Measurements from ENCODE around the gene SUMO4.

SUMO4 gene

GRCh38 chr6:149400050-149400449 is at the start of gene SUMO4:
Gene SUMO4 (plus strand): TSS chr6:149400262. CDS start chr6:149400392, 130 bp downstream.
- DNase-seq (ENCODE audit: low spot score) = no peak

DNA sequence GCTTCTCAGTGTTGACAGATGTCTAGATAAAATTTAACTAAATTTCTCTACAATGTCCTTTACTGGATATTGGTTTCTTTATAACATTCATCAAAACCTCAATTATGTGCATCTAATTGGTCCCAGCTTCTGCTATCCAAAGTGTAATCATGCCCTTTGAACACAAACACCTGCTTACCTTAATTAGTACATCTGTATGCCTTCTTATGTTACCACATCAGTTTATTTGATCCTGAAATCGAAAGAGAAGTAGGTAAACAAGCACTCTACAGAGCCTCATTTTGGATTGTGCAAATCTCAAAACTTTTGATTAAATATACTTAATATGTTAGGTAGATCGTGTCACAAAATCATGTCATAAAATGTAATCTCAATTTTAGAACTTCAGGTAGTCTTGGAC is 46.1 kb upstream of the SUMO4 start:
- DNase-seq (ENCODE audit: low spot score) = no peak

GRCh38 chr6:149356081-149356750 is 43.8 kb upstream of the SUMO4 start:
- DNase-seq (ENCODE audit: low spot score) = no peak

DNA sequence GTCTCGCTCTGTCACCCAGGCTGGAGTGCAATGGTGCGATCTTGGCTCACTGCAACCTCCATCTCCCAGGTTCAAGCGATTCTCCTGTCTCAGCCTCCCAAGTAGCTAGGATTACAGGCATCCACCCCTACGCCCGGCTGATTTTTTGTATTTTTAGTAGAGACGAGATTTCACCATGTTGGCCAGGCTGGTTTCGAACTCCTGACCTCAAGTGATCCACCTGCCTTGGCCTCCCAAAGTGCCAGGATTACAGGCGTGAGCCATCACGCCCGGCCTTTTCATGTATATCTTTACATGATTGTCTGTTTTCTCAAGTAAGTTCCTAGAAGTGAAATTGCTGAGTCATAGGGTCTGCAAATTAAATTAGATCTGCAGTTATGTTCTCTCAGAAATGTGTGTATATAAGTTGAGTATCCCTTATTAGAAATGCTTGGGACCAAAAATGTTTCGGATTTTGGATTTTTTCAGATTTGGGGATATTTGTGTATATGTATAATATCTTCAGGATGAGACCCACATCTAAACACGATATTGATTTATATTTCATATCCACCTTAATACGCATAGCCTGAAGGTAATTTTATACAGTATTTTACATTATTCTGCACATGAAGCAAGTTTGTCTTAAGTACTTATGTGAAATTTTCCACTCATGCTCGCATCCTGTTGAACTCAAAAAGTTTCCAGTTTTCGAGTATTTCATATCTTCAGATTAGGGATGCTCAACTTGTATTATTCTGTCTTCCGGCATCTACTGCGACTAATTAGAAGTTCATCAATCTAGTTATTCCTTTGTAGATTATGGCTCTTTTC is 42.1 kb upstream of the SUMO4 start:
- DNase-seq (ENCODE audit: low spot score) = no peak

GRCh38 chr6:149359440-149359839 is 40.6 kb upstream of the SUMO4 start:
- DNase-seq (ENCODE audit: low spot score) = no peak

- DNase-seq (ENCODE audit: low spot score) = no peak
Measured at GRCh38 chr6:149360536-149360935, 39.5 kb upstream of the SUMO4 start.

GRCh38 chr6:149362289-149362688 is 37.8 kb upstream of the SUMO4 start:
- DNase-seq (ENCODE audit: low spot score) = no peak

DNA sequence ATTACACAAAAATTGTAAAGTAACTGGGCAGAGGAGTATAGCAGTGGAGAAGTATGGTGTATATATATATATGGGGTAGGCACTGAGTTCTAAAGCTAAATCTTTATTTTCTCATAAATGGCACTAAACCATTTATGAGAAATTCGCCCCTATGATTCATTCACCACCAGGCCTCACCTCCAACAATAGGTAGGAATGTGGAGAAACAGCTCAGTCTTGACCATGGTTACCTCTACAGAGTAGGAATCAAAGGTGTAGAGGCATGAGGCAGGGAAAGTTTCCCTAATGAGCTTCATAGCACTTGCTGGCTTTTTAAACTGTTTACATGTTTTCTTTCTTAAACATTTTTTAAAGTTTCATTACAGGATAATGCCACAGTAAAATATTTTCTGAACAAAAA is 36.9 kb upstream of the SUMO4 start:
- DNase-seq (ENCODE audit: low spot score) = peak; percentile 60

GRCh38 chr6:149364557-149364956 is 35.5 kb upstream of the SUMO4 start:
- DNase-seq (ENCODE audit: low spot score) = no peak

DNA sequence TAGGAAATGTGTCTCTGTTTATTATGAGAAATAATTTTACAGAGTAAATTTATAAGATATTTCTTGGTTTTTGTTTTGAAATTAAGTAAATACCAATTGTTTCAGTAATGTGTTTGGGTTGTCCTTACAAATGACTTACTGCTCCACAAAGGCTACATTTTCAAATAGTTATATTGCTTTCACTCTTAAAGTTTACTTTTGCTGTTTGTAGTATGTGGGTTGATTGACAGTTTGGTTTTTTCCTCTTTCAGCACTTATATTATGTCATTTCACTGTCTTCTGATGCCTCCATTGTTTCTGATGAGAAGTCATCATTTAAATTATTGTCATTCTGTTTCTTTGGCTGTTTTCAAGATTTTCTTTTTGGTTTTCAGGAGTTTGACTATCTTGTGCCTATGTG is 34.9 kb upstream of the SUMO4 start:
- DNase-seq (ENCODE audit: low spot score) = no peak

DNA sequence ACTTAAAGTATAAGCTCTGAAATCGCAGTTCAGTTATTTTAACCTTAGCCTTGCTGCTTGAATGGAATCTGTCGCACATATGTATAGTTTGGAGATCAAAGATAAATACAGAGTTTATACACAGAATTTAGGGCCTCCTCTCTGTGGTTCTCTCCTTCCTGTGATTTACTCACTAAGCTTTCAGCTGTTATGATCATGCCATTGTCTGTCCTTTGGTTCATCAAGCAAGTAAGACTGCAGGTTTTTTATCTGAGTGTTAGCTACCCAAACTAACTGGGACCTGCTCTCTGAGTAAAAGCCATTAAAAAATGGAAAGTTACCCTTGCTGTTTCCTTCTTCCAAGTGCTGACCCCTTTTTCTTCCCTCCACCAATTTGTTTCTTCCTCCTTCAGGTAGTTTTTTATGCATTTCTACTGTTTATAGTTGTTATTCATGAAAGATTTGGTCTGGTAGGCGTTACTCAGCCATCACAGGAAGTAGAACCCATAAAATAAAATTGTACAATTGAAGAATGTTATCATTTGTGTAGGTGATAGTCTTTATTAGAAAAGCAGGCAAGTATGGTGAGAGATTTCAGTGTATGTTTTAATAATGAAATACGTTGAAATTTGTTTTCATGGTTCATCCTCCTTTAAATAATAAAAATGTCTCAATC is 33.7 kb upstream of the SUMO4 start:
- DNase-seq (ENCODE audit: low spot score) = no peak

- DNase-seq (ENCODE audit: low spot score) = no peak
Measured at GRCh38 chr6:149368065-149368464, 32.0 kb upstream of the SUMO4 start.

- no peak for DNase-seq (ENCODE audit: low spot score)
Measured at GRCh38 chr6:149371154-149371553, 28.9 kb upstream of the SUMO4 start.

GRCh38 chr6:149372062-149372461 is 28.0 kb upstream of the SUMO4 start:
- DNase-seq (ENCODE audit: low spot score) = no peak

DNA sequence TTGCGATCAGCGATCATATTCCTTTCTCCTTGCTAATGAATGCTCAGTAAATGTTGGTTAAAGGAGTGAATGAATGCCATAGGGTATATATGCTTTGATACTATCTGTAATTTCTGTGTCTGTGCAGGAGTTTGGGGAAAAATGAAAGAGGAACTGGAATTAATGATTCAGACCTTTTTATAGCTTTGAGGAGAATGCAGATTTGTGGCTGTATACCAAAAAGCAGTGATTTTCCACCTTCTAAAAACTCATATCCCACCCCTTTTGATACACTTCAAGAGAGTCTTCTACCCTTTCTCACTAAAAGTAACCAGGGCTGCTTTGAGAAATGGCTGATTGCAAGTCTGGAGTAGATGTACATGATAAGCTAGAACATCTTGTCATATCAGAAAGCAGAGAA is 26.6 kb upstream of the SUMO4 start:
- DNase-seq (ENCODE audit: low spot score) = no peak

GRCh38 chr6:149379977-149380376 is 20.1 kb upstream of the SUMO4 start:
- DNase-seq (ENCODE audit: low spot score) = no peak

- DNase-seq (ENCODE audit: low spot score) = no peak
Measured at GRCh38 chr6:149380523-149380922, 19.5 kb upstream of the SUMO4 start.

DNA sequence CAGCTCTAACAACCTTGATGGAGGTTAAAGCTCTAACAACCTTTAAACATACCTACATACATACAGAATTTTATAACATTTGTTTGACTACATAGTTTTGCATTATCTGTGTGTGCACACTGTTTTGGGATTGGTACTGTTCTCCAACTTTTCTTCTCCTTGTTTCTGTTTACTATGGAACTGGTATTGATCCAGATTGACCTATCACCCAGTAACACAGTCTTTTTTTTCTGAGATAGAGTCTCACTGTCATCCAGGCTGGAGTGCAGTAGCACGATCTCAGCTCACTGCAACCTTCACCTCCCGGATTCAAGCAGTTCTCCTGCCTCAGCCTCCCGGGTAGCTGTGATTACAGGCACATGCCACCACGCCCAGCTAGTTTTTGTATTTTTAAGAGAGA is 16.7 kb upstream of the SUMO4 start:
- no peak for DNase-seq (ENCODE audit: low spot score)

DNA sequence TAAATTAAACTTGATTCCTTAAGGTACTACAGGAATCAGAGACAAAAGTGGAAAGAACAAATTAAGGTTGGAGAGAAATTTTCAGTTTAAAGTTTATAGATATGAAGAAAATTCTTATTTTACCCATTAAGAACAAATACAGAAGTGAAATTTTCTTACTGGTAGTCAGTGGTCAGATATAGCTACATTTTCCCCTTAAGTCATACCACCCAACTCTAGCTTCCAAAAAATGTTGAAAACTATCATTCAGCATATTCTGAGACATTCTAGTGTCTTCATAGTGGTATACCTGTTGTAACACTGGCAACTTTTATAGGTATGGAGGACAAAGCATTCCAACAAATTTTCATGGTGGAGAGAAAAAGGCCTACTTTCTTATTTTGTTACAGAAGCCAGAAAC is 15.6 kb upstream of the SUMO4 start:
- DNase-seq (ENCODE audit: low spot score) = no peak

DNA sequence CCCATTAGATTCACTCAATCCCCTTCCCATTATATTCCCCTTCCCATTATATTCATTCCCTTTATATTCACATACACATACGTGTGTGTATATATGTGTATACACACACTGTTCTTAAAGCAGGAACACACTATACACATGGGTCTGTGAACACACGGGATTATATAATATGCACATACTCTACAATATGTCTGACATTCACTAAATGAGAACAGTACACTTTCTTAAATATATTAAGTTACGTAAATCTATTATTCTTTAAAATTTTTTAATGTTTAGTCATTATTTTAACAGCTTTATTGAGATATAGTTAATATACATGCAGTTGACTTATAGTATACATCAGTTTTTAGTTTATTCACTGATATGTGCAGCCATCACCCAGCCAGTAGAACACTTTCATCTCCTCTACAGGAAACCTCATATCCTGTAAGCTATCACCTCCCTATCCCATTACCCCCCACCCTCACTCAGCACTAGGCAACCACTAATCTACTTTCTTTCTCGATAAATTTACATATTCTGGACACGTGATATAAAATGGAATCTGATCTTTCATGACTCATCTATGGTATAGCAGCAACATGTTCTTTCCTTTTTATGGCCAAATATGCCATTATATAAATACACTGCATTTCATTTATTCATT is 13.9 kb upstream of the SUMO4 start:
- no peak for DNase-seq (ENCODE audit: low spot score)

GRCh38 chr6:149387779-149388512 is 12.1 kb upstream of the SUMO4 start:
- no peak for DNase-seq (ENCODE audit: low spot score)

All from kidney tubule cell (primary cell).